Measurements from ENCODE around the gene PHOX2B.

Gene PHOX2B

GRCh38 chr4:41750626-41751448 is 2.3 kb upstream of the PHOX2B start:
- Mint-ChIP-seq H3K4me3 (peak overlapping the region in 1 of 3 experiments; percentile 10), H3K9me3 (no peaks in the 10 kb centered on the region), H3K36me3 (ENCODE audit: low read depth) (no peaks in the 10 kb centered on the region), H3K27ac (no peak overlapping the region), H3K4me1 (peaks cover 6% of the 10 kb centered on the region), H3K27me3 (ENCODE audit: low read depth) (peaks cover 100% of the 10 kb centered on the region)
- no peak for TF ChIP-seq CTCF (IDR thresholded peaks at IDR 0.05; ENCODE audit: unreplicated experiment in 3 of 3)

- H3K4me3 Mint-ChIP-seq, result no peak overlapping the region
- H3K36me3 Mint-ChIP-seq (ENCODE audit: low read depth), result no peaks in the 10 kb centered on the region
- H3K27me3 Mint-ChIP-seq (ENCODE audit: low read depth), result peaks cover 100% of the 10 kb centered on the region
- TF ChIP-seq CTCF (IDR thresholded peaks at IDR 0.05; ENCODE audit: unreplicated experiment in 3 of 3), result no peak
- no peak overlapping the region for H3K27ac Mint-ChIP-seq
- H3K9me3 Mint-ChIP-seq, result no peaks in the 10 kb centered on the region
- H3K4me1 Mint-ChIP-seq, result peaks cover 6% of the 10 kb centered on the region
Observed at GRCh38 chr4:41750121-41750625, 1.6 kb upstream of the PHOX2B start.

- H3K4me3 Mint-ChIP-seq, result no peak overlapping the region
- H3K4me1 Mint-ChIP-seq, result peaks cover 9% of the 10 kb centered on the region
- peaks cover 100% of the 10 kb centered on the region for H3K27me3 Mint-ChIP-seq (ENCODE audit: low read depth)
- H3K9me3 Mint-ChIP-seq, result peaks cover 3% of the 10 kb centered on the region
- H3K36me3 Mint-ChIP-seq (ENCODE audit: low read depth), result peaks cover 2% of the 10 kb centered on the region
- no peak overlapping the region for H3K27ac Mint-ChIP-seq
- no peak for TF ChIP-seq CTCF (IDR thresholded peaks at IDR 0.05; ENCODE audit: unreplicated experiment in 3 of 3)
Observed at GRCh38 chr4:41749631-41750039, 1.1 kb upstream of the PHOX2B start.

GRCh38 chr4:41748074-41748570 is 403 bp downstream of the PHOX2B start:
- peaks cover 100% of the 10 kb centered on the region for H3K27me3 Mint-ChIP-seq (ENCODE audit: low read depth)
- peaks cover 9% of the 10 kb centered on the region for H3K9me3 Mint-ChIP-seq
- peaks cover 12% of the 10 kb centered on the region for H3K4me1 Mint-ChIP-seq
- H3K27ac Mint-ChIP-seq, result no peak overlapping the region
- TF ChIP-seq CTCF (IDR thresholded peaks at IDR 0.05; ENCODE audit: unreplicated experiment in 3 of 3), result no peak
- H3K4me3 Mint-ChIP-seq, result no peak overlapping the region
- peaks cover 7% of the 10 kb centered on the region for H3K36me3 Mint-ChIP-seq (ENCODE audit: low read depth)

GRCh38 chr4:41747230-41748055 is 1.1 kb downstream of the PHOX2B start:
- H3K4me1 Mint-ChIP-seq, result peaks cover 12% of the 10 kb centered on the region
- H3K27ac Mint-ChIP-seq, result no peak overlapping the region
- H3K27me3 Mint-ChIP-seq (ENCODE audit: low read depth), result peaks cover 100% of the 10 kb centered on the region
- peaks cover 7% of the 10 kb centered on the region for H3K36me3 Mint-ChIP-seq (ENCODE audit: low read depth)
- peak overlapping the region in 2 of 3 experiments; percentile 3 to 18 for H3K4me3 Mint-ChIP-seq
- no peak for TF ChIP-seq CTCF (IDR thresholded peaks at IDR 0.05; ENCODE audit: unreplicated experiment in 3 of 3)
- peaks cover 9% of the 10 kb centered on the region for H3K9me3 Mint-ChIP-seq
